HS-27A (cell line): ENCODE measurements around the gene ATRNL1.
A peak's percentile ranks its signal among the peaks of the same experiment; 100 is the strongest.

Experiments
- DNase-seq: peaks from one replicate; pipeline ENCODE4 v3.0.0-alpha.2; 2012; ENCODE audit warnings: low read depth, missing footprints

The ATRNL1 gene

DNA sequence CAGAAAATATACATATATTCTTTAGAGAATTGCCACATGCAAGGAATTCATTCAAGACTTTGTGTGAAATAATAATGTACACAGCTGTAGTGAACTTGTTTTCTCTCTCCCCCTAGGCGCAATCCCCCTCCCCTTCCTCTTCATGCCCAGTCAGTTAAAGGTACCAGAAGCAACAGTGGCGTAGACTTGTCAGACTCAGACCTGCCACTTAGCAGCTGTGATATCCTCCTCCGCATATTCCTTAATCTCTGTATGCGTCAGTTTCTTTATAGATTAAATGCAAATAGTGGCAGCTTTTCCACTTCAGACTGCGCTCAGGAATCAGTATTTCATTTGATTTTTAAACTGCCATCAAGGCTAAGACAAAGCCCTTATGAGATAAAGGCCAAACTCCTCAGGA lies 815.9 kb downstream of the ATRNL1 start:
- no peak for DNase-seq

DNA sequence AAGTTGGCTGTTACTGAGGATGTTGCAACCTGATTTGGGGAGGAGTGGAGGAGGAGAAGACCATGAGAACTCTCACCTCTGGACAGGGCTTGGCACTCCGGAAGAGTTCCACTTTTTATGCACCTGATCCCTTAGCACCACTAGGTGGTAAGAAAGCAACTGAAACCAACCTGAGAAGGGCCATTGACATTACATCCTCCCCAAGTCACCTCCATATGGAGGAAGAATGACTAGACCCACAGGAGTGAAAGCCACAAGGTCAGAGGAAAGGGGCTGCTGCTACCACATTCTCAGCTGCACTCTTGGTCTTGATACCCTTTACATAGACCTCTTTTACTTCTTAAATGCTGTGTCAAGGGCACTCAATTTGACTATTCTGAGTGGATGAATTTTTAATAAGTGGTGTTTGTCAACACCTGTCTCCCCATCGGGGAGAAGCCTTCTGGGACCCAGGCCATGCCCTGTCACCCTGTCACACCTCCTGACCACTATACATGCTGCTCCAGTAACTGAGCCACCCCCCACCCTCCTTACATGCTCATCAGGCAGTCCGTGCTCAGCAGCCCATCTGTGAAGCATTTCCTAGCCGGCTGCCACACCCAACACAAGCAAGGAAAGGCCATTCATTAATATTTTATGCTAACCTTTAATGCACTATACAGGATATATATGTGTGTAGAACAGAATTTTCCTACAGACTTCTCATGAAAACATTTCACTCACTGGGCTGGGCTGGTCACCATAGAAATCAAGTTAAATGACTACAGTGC lies 817.0 kb downstream of the ATRNL1 start:
- DNase-seq = no peak

DNA sequence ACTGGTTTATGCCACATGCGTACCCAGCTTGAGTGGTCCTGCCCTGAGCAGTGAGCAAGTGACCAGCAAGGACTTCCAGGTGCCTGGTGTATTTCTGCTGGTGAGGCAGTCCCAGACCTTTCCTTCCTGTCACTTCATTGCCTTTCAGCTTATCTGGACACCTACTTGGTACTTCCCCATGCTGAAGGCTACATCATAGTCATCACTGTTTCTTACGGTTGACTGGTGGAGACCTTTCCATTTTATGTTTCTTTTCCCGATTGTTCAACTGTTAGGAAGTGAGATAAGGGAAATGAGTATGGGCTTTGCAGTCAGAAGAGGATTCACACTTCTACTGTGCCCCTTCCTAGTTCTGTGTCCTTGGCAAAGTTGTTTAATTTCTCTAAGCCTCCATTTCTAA lies 821.3 kb downstream of the ATRNL1 start:
- DNase-seq = no peak

DNA sequence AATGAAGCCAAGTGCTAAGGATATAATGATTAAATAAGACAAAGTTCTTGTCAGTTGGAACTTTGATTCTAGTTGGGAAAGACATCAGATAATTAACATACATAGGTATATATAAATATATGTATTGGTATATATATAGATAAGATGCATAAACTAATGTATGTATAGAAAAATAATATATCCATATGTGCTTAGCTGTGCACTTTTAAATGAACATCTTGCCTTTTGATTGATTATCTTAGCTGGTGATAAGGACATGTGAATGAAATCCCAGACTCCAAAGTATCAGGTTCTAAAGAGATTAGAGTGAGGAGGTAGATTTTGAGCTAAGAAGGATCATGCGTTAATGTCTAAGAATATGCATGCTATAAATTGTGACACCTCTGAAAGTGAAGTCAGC lies 822.3 kb downstream of the ATRNL1 start:
- no peak for DNase-seq

DNA sequence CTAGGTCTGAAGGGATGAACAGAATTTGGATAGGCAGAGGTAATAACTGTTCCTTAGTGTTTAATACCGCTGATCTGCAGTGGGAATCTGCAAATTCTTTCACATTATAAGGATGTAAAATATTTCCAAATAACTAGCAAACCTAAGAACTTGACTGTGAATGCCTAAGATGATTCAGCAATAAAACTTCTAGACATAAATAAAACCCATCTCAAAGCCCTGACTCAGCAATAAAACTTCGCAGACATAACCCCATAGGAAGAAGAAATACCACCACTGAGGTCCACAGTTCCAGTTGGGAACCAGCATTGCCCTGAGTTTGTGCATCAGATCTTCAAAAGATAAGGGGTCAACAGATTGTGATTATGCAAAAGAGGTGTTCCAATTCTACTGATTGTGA lies 825.6 kb downstream of the ATRNL1 start:
- no peak for DNase-seq

DNA sequence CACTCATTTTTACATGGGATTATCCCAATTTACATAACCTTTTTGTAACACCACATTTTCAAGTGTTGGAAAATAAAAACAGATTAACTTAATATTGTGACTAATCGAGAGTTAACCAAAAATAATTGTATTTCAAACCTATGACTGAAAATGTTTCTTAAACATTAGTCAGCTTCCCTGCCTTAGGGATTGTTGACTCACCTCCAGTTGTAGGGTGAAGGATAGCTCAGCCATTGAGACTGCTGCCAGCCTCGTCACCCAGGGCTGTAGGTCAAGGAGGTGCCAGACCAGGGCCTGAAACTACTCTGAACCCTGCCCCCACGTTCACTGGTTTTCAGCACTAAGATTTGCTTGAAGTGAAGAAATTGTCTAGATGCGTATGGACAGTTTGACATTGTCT lies 828.6 kb downstream of the ATRNL1 start:
- no peak for DNase-seq

DNA sequence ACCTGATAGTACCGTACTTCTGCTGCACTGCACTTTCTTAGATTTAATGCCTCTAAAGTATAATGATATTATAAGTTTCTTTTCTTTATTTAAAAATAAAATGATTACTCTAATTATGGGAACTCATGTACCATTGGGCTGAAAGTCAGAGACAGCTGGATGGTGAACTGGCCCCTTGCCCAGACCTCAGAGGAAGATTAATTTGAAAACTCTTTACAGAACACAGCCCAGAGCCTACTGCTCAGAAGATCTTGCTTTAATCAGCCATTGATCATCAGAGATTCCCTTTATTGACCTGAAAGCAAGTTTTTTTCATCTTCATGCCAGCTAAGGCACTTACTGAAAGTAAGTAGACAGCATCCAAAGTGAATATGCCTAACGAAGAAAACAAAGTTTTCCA lies 838.1 kb downstream of the ATRNL1 start:
- DNase-seq = no peak

DNA sequence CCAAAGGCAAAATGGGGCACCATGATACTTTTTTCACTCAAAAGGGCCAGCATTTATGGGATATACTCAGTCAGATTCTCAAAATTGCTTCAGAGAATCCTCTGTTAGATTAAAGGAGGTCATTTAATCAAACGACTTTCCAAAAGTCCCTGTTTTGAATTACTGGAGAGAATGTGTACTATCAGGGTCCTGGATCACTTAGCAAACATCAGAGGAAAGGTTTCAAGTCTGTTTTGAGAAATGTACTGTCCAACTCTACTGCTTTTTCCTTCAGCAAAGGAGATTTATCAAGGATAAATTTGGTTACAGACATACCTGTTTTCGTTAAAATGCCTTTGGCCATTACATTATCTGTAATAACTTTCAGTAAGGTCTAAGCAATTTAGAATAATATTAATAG lies 838.9 kb downstream of the ATRNL1 start:
- DNase-seq = no peak

DNA sequence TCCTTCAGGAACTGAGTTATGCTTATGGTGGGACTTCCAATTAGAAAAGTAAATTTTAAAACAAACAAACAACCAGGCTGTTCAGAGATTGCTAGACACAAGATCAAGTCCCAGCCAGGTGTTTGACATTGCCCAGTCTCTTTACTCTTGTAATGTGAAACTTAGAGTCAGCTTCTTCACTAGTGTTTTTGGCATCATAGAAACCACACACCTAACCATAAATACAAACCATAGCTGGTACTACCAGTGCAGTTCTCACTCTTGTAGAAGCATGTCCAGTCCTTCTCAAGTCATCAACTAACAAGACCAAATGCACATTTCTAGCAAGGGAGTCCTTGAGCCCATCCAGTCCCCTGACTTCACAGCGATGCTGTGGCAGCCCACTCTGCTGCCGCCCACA lies 839.9 kb downstream of the ATRNL1 start:
- no peak for DNase-seq

DNA sequence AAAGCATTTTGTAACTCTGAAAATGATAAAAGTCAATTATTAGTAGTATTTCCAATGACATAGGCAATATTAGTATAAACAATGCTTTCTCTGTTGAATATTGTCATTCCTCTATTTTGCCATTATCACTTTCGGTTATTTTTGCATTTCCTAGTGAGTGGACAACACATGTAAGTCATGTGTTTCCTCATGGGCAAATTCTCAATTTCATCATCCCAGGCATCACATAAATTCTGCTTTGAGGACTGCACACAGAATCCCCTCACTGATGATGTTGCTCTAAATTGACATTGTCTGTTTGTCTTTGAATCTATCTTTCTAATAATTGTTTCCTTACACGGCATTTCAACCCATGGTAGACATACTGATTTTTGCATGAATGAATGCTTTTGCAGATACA lies 842.6 kb downstream of the ATRNL1 start:
- DNase-seq = no peak

DNA sequence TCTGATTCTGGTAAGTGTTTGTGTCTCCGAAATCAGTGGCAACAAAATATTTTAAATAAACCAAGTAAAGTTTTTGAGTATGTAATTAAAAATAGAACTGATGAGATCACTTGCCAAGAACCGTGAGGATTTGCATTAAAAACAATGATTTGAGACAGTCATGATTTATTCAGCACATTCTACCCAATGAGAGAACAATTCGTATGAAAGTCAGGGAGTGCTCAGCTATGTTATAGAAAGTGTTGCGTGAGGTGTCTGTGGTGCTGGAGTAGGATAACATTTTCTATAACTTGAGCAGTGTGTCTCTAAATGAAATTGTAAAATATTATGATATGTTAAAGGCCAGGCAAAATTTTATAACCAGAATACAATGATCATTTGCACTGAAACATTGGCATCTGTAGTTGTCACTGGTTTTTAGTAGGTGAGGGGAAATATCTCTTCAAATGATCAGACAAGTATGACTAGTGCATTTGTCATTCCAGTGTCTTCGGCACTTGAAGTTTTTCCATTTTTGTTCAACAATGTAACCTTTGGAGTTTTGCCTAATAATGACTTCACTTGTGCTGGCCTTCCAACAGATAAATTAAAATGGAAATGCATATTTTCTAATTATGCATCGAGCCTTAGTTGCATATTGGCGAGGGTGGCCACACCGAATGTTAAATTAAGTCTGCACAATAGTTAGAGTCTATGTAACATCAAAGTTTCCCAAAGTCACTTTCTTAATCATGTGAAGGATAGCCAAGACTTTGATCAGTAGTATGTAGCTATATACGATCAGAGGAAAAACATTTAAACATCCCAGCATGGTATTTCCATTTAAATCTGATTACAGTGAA lies 844.0 kb downstream of the ATRNL1 start:
- peak; percentile 46 for DNase-seq

DNA sequence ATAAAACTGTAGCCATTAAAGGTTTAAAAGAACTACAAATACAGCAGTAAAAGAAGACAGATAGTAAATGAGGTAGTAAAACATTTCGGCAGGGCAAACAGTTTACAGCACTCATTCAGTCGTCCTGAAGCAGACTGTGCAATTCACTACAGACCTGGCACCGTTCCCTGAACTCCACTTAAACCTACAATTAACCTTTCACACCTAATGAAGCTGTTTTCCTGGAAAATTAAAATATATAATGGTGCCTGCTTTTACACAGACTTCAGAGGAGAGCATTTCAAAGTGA lies 844.5 kb downstream of the ATRNL1 start:
- no peak for DNase-seq

DNA sequence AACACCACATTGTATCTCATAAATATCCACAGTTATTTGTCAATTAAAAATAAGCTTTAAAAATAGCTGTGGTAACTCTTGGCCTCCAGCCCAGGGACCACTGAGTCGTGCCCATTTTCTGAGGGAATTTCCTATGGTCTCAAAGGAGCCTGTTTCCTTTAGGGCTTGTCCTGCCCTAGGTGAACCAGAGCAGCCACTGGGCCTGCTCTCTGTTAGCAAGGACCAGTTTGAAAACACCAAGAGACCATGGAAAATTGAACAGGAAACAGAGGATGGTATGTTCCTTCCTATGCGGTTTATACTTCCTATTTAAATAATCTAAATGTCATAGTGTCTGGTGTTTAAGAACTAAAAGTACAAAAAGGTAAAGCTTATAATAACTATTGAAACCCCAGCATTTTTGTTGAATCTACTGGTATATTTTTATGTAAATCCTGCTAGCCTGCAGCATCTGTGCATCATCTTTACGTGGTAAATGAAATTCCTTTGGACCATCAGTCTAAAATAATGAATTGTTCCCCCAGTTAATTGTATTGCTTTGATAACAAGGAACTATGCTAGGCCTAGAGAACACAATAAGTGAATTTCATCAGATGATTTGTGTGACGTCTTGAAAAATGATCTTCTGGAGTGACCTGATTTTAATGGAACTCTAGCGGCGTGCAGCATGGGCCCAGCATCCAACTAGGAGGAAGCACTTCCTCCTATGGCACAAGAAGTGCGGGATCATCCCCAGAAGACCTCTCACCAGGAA lies 846.1 kb downstream of the ATRNL1 start:
- DNase-seq = no peak

DNA sequence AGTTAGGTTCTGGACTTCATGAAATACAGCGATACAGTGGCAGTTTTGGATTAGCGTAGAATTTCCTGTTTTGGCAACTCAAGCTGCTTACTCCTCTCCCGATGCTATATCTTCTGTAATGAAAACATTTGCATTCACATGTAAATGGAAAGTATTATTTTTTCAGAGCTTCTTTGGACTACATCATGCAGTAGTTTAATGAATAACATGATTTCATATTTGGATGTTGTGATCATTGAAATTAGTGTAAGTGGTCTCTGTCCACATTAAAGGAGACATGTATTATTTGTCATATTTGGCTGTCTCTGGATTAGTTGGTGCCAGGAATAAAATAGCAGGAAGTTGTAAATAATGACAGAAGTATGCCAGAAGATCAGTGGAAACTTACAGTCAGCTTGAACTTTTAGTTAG lies 848.2 kb downstream of the ATRNL1 start:
- no peak for DNase-seq

DNA sequence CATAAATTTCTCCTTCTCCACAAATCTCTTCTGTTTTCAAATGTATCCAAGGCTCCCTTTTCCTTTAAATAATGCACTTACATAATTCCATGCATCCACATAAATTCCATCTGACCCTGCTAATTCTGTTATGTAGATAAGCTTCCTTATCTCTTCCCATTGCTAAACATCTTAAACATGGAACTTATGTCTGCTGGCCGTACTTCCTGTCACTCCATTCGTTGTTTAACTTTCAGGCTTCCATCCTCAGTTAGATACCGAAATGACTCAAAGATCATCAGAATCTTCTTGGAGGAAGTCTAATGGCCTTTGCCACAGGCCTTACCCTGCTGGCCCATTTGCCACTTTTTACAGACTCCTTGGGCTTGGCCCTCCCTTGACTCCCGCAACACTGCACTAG lies 848.9 kb downstream of the ATRNL1 start:
- DNase-seq = no peak

DNA sequence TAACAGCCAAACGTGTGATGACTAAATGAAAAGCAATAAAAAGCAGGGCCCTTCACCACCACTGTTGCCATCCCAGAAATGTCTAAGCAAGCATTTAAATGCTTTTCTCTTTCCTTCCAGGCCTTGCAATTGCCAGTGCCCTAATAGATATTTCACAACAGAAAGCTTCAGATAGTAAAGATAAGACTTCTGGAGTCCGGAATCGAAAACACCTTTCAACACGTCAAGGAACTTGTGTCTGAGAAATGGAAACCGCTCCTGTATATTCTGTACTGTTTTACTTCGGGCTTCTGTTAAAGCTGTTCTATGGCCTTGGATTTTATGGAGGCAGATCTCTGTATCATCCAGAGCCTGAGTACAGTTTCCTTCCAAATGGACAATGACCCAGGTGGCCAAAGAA lies 851.4 kb downstream of the ATRNL1 start:
- no peak for DNase-seq

DNA sequence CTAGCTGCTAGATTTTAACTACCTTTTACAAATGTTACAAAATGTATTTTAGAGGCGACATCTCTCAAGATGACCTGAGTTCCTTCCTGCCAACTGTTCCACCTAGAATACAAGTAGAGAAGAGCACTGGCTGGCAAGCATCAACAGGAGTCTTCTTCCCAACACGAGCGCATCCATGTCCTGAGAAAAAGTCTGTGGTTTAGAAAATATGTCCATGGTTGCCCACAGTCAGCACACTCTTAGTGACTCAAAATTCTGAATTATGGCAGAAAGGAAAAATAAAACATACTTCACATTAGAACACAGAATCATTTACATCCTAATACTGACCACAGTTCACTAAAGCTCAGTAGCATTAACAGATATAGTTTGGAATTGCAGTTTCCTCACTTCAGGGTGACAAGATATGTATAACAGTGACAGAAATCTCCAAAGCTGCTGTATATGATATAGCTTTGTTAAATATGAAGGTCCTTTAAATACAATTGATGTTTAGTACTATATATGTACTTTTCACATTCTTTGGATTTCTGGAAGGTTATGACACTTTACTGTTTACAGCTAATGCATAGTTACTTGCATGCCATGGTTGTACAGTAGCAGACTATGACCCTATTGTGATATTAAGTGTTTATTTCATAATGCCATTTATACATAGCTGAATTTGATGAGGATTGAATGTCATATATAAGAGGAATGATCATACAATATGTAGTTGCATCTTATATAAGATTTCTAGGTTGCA lies 852.7 kb downstream of the ATRNL1 start:
- DNase-seq = peak; percentile 31

DNA sequence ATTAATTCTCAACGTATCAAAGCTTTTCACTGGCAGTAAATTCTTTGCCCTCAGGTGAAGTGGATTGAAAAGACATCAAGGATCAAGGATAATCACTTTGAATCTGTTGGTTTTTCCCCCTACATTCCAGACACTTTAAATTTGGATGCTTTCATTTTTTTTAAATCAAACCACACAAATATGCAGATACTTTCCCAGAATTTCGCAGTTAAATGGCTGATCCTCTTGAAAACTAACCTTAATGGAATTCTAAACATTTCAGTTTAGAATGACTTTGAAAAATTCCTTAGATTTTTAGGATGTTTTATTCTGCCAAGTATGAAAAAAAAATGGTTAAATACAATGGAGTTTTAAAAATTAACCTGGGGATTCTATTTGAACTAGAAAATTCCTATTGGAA lies 853.9 kb downstream of the ATRNL1 start:
- peak; percentile 48 for DNase-seq

DNA sequence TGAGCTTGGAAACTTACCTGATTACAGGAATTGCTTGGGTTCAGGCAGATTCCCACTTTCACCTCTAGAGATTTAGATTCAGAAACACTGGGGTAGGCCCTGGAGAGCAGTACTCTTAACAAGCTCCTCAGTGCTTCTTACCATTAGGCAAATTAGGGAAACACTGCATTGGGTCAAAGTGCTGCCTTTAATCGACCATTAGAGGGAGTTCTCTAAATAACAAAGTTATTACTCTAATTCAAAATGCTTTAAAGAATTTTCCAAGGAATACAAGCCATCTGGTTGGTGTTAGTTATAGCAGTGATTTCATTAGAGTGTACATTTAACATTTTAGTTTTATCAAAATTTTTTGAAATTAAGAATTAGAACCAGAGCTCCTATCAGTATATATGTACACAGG lies 855.3 kb downstream of the ATRNL1 start:
- no peak for DNase-seq

DNA sequence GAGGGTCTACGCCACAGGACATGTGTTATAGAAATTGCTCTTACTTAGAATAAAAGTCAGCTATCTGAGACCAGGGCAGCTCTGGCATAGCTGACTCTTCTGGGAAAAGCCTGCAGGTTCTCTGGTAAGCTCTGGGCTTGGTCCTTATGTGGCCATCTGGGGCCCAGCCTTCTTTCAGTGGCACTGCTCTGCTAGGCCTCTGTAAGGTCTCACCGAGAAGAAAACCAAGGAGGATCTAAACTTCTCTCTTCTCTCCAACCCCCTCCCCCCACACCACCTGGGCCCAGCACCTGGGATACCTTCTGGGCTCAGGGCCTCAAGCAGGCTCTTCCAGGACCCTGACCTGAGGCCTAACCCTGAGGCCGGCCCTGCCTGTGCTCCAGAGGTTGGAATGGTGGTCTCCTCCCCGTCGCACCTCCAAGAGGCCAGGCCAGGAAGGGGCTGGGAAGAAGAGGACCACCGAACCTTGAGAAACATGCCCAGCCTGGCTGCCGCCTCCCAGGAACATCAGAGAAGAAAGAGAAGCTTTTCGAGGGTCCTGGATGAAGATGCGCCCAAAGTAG lies 856.2 kb downstream of the ATRNL1 start:
- DNase-seq = no peak

DNA sequence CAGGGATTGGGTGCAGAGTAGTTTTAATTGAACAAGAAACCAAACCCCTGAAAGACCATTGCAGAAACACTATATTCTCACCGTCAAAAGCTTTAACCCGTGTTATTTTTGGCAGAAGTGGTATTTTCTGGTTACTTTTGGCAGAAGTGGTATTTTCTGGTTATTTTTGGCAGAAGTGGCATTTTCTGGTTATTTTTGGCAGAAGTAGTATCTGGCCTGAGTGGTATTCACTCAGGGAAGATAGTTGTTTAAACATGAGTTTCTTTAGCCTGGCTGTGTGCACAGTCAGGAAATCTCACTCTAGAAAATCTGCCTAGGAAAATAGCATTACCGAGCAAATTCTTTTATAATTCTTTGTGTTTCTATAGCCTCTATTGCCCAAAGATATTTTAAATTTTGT lies 857.2 kb downstream of the ATRNL1 start:
- peak; percentile 39 for DNase-seq

DNA sequence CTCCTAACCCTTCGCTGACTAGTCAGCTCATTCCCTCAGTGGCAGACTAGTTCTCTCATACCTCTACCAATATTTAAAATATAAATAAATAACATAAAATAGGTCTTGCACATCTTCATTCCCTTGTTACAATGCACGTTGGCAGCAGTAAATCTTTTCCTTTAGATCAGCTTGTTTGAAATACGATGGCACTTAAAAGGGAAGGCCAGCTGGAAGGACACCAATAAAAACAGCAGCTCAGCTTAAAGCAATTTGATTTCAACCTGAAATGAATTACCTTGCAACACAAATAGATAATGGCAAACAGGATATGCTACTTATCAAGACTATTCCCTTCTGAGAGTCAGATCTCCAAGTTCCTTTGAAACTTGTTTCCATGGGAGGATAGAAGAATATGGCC lies 858.1 kb downstream of the ATRNL1 start:
- DNase-seq = no peak
